NCI-H1417 treated with DMSO at 0.1 percent for 48 hours (cell line): ENCODE results near the gene NUDCD3.

Source experiments
- DNase-seq: peaks from one replicate; lab custom pipeline; 2025; lab: John Stamatoyannopoulos, UW

NUDCD3 gene

GRCh38 chr7:44353668-44354067 is 136.8 kb downstream of the NUDCD3 start:
- DNase-seq: no peak

DNA sequence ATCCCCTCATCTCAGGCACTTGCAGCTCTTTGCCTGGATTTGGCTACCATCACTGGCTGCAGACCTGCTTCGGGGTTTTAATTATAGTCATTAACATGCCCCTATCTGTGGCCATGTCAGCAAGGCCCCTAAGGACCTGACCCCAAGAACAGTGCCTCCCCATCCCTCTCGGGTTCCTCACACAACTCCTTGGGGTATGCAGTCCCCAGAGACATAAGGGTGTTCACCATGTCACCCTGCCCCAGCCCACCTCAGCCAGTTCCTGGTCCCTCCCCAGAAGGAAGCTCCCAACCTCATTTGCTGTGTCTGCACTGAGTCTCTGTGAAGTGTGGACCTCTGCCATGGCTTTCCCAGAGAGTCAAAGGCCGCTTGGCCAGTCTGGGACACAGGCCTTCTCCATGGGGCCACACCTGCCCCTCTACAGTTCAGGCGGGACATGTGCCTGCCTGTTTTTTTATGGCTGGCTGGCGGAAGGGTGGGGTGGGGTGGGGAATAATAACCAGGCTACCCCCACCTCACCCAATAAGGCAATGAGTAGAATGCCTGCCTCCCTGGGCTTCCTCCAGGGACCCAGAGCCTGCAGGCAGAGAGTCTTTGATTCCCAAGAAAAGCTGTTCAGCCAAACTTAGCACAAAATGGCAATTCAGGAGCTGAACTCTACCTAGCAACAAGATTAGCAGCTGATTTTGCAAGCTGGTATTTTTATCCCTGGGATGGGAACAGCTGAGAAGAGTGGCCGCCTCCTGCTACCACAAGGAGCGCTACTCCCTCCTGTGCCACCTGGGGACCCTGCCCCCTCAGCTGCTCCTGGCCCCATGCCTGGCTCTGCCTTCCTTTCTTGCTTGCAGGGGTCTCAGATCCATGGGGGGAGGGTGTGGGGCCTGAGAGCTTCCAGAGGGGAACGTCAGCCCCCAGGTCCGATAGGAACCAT is 141.3 kb downstream of the NUDCD3 start:
- DNase-seq: no peak

DNA sequence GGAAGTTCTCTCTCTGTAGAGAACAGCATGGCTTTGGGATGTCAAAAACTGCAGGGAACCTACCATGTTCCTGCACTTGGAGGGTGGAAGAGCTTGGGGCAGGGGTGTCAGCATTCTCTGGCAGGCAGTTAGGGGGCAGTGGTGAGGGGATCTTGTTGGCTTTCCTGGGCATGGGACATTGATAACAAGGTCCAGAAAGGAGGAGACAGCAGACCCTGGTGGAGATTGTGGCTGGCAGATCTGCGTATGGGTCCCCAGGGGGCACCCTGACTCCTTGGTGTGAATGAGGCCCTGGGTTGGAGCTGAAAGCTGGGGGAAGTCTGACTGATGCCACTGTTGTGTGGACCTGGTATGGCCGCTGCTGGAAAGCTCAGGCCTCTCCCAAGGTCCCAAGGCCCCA is 142.2 kb downstream of the NUDCD3 start:
- DNase-seq: no peak

DNA sequence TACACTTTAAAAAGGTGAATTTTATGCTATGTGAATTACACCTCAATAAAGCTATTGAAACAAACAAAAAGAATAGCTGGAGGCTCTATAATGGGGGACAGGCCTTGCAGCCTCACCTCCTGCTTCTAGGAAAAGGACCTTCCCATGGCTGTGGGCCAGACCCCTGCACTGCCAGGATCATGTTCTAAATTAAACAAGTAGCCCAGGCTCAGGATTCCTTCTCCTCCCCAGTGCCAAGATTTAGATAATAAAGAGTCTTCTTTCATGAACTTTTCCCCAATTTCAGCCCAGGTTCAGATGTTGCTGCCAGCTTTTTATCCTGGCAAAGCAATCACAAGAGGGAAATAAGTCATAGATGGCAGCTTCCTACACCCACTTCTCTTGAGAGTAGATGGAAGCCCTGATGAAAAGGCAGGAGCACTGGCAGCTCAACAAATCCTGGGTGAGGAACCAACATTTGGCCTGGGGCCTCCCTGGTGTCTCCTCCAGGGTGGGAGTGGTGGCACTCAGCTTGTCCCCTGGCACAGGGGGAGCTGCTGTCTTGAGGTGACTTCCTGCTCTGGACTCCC is 142.8 kb downstream of the NUDCD3 start:
- no peak for DNase-seq

DNA sequence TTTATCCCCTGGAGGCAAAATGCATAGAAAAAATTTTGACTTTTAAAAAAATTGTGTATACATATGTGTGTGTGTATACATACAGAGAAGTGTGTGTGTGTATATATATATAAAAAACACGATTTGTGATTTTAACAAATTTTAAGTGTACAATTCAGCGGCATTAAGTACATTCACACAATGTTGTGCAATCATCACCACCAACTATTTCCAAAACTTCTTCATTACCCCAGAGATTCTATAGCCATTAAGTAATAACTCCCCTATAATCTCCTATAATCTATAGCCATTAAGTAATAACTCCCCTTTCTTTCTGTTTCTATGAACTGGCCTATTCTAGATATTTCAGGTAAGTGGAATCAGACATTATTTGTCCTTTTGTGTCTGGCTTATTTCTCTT is 144.4 kb downstream of the NUDCD3 start:
- no peak for DNase-seq

DNA sequence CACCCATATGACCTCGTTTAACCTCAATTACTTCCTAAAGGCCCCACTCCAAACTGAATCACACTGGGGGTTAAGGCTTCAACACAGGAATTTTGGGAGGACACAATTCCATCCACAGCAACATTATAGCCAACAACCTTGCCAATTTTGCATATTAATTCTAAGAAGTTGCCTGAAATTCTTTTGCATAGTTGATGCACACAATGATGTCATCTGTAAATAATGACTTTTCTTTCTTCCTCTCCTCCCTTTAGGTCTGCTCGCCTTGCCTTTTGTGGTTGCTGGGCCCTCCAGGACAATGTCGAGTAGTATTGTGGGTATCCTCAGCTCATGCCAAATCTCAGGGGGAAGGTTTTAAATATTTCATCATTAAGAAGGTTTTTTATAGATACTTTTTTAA is 149.1 kb downstream of the NUDCD3 start:
- DNase-seq: no peak

DNA sequence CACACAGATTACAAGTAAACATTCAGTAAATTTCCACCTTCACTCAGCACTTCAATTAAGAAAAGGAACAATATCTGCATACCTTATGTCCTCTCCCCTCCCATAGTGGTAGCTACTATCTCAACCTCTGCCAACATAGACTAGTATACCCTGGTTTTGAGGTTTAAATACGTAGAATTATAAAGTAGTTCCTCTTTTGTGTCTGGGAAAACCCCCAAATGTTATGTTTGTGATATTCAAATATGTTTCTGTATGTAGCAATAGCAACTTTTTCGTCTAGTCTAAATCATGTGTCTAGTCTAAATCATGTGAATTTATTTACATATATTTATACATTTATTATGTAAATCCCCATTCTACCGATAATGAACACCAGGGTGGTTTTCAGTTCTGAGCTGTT is 151.9 kb downstream of the NUDCD3 start:
- DNase-seq: no peak

DNA sequence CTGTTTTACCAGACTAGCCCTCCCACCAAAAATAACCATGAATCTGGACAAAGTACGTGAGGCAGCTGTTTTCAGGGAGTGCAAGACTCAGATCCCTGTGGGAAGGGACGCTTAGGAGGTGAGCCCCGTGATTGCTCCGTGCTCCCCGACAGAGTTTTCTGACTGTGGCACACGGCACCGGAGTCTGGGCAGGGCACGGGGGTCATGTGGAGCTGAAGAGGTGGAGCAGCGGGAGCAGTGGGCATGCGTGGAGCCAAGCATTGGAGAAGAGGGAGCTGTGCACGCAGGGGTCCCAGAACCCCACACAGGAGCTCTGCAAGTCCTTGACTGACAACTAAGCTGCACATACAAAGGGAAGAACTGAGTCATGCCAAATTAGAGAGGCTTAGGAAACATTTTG is 154.0 kb downstream of the NUDCD3 start:
- DNase-seq: no peak

DNA sequence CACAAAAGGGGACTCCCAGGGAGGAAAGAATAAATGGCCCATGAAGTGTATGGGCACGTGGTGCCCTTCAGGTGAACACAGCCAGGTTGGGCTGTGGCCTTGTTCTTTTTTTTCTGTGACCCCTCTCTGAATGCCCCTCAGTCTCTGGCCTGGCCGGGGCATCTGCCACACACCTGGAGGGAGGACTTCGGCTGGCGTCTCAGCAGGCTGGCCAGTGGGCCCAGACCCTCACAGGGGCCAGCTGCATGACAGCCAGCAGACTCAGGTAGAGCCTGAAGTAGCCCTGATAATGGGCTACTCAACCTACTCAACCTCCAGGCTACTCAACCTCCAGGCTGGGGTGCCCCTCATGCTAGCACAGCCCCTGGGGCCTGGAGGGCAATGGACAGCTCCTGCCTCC is 155.3 kb downstream of the NUDCD3 start:
- DNase-seq: no peak

DNA sequence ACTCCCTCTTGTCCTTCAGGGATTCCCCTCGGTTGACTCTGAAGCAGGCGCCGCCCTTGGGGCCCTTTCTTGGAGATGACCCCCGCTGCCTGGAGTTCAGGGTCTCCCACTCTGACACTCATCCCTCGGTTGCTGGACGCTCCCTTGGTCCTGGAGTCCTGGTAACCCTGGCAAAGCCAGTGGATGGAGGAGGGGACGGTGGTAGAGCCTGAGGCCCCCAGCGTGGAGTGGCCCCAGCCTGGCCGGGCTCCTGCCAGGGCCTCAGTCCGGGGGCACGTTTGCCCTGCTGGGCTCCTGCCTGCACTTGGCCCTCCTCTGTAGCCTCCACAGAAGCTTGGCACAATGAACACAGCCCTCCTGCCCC is 155.7 kb downstream of the NUDCD3 start:
- no peak for DNase-seq

- no peak for DNase-seq
These were observed 156.3 kb downstream of the NUDCD3 start for GRCh38 chr7:44333911-44334733.

DNA sequence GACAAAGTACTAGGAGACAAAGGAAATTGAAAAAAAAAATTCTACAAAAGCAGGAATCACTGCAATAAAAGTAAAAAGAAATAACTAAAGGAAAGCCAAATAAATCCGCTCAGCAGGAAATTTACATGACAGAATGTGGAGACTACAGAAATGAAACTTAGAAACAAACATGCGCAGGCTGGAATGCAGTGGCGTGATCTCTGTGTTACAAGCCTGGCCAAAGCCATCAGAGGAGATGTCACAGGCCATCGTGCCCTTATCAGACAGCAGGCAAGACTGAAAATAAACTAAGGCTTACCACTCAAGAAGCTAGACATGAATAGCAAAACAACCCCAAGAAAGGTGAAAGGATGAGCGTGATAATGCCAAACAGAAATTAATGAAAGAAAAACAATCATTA is 158.8 kb downstream of the NUDCD3 start:
- no peak for DNase-seq

DNA sequence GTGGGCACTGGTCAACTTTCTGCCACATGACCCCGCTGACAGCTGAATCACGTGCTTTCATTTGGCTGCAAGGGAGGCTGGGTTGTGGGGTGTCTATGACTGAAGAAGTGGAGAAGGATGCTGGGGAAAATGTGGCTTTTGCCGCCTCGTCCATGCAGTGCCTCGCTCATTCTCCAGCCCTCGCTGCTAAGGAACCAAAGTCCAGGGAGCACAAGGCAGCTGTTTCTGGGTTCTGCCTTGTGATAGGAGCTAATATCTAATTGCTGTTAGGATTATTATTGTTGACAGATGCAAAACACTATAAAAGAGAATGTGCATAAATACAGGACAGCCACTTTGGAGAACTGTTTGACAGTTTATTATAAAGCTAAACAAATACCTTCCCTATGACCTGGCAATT is 160.1 kb downstream of the NUDCD3 start:
- no peak for DNase-seq

GRCh38 chr7:44329888-44330287 is 160.6 kb downstream of the NUDCD3 start:
- no peak for DNase-seq
